Osteocyte (in vitro differentiated cells): ENCODE data around the gene BPIFB3. TPM values are rescaled to one million over a fixed set of nuclear protein-coding genes. Genes with fewer than 3 reads are reported as not detected.

Source experiments
- DNase-seq: peaks from one replicate; pipeline ENCODE4 v3.0.0; 2021; ENCODE audit warnings: mixed read lengths; ENCODE audit not compliant: unreplicated experiment; ENCODE audit errors: extremely low spot score
- H3K27ac Mint-ChIP-seq: one replicate; pipeline ENCODE4 v1.8.0; 2021; ENCODE audit warnings: mild to moderate bottlenecking, mixed read lengths; ENCODE audit not compliant: unreplicated experiment
- H3K27me3 Mint-ChIP-seq: one replicate; pipeline ENCODE4 v1.8.0; 2021; ENCODE audit warnings: mixed read lengths; ENCODE audit not compliant: unreplicated experiment
- H3K36me3 Mint-ChIP-seq: one replicate; pipeline ENCODE4 v1.8.0; 2021; ENCODE audit warnings: mixed read lengths; ENCODE audit not compliant: unreplicated experiment
- H3K4me1 Mint-ChIP-seq: one replicate; pipeline ENCODE4 v1.8.0; 2021; ENCODE audit warnings: mixed read lengths; ENCODE audit not compliant: unreplicated experiment
- H3K4me3 Mint-ChIP-seq: one replicate; pipeline ENCODE4 v1.8.0; 2021; ENCODE audit warnings: mild to moderate bottlenecking, moderate library complexity, mixed read lengths; ENCODE audit not compliant: unreplicated experiment
- H3K9me3 Mint-ChIP-seq: one replicate; pipeline ENCODE4 v1.8.0; 2021; ENCODE audit warnings: mixed read lengths; ENCODE audit not compliant: unreplicated experiment
- total RNA-seq: library from RNA; stranded (reverse); gene quantifications from 2 replicates; pipeline ENCODE4 v1.2.1, GENCODE V29; 2021
- TF ChIP-seq, protein P1 (sequence below): fragments of 200-600 bp; sonication (generic); IDR thresholded peaks from 2 replicates; pipeline ENCODE4 v1.5.0; 2021; ENCODE audit warnings: antibody characterized with exemption, mild to moderate bottlenecking, moderate library complexity

BPIFB3 gene
- total RNA-seq, 1 donor from 2014 or later, result not detected

DNA sequence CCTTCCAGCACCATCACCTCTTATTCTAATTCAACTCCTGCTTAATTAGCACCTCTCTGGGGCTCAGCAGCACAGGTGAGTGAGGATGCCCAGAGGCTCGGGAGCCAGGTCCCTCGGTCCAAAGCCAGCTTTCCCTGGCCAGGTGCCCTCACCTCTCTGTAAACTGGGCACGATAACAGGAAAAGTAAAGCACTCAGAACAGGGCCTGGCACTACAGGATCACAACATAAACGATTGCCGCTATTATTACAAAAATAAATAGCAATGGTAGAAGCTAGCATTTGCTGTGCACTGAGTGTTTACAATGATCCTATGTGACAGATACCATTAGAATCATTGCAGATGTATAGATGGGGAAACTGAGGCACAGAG is 43.6 kb upstream of the BPIFB3 start:
- Mint-ChIP-seq H3K27me3 (peaks cover 2% of the 10 kb centered on the region), H3K9me3 (peaks cover 4% of the 10 kb centered on the region), H3K36me3 (no peaks in the 10 kb centered on the region), H3K27ac (no peak overlapping the region), H3K4me1 (no peaks in the 10 kb centered on the region), H3K4me3 (no peak overlapping the region)
- TF ChIP-seq, protein P1, sequence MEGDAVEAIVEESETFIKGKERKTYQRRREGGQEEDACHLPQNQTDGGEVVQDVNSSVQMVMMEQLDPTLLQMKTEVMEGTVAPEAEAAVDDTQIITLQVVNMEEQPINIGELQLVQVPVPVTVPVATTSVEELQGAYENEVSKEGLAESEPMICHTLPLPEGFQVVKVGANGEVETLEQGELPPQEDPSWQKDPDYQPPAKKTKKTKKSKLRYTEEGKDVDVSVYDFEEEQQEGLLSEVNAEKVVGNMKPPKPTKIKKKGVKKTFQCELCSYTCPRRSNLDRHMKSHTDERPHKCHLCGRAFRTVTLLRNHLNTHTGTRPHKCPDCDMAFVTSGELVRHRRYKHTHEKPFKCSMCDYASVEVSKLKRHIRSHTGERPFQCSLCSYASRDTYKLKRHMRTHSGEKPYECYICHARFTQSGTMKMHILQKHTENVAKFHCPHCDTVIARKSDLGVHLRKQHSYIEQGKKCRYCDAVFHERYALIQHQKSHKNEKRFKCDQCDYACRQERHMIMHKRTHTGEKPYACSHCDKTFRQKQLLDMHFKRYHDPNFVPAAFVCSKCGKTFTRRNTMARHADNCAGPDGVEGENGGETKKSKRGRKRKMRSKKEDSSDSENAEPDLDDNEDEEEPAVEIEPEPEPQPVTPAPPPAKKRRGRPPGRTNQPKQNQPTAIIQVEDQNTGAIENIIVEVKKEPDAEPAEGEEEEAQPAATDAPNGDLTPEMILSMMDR, result no peak
- no peak for DNase-seq

DNA sequence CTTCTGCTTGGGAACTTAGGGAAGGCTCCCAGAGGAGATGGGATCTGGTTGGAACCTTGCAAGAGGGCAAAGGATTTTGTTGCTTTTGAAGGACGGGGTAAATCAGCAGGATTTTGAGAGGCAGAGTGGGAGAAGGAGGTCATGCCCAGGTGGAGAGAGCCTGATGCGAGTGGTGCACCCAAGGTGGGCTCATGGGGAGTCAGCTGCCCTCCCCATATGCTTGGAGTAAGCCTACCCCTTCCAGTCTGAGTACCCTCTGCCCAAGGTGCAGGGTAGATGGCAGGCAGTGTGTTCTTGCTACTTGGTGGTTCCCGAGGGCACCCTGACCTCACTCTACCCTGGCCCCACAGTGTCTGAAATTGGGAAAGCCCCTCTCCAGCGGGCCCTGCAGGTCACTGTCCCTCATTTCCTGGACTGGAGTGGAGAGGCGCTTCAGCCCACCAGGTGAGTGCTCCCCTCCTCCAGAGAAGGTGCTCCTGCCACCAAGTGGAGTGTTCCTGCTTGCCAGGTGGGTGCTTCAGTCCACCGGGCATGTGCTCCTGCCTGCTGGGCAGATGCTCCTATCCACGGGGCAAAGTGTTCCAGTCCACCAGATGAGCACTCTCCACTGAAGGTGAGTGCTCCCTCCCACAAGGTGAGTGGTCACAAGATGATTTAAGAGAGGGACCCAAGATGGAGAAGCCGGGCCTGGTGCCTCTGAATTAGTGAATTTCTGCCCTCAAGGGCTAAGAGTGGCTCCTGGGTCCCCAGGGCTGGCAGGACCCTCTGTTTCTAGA is 42.8 kb upstream of the BPIFB3 start:
- no peak for DNase-seq
- H3K27ac Mint-ChIP-seq, result no peak overlapping the region
- H3K4me3 Mint-ChIP-seq, result no peak overlapping the region
- no peaks in the 10 kb centered on the region for H3K36me3 Mint-ChIP-seq
- H3K27me3 Mint-ChIP-seq, result peaks cover 2% of the 10 kb centered on the region
- TF ChIP-seq, protein P1, result no peak
- H3K4me1 Mint-ChIP-seq, result no peaks in the 10 kb centered on the region
- H3K9me3 Mint-ChIP-seq, result no peaks in the 10 kb centered on the region

DNA sequence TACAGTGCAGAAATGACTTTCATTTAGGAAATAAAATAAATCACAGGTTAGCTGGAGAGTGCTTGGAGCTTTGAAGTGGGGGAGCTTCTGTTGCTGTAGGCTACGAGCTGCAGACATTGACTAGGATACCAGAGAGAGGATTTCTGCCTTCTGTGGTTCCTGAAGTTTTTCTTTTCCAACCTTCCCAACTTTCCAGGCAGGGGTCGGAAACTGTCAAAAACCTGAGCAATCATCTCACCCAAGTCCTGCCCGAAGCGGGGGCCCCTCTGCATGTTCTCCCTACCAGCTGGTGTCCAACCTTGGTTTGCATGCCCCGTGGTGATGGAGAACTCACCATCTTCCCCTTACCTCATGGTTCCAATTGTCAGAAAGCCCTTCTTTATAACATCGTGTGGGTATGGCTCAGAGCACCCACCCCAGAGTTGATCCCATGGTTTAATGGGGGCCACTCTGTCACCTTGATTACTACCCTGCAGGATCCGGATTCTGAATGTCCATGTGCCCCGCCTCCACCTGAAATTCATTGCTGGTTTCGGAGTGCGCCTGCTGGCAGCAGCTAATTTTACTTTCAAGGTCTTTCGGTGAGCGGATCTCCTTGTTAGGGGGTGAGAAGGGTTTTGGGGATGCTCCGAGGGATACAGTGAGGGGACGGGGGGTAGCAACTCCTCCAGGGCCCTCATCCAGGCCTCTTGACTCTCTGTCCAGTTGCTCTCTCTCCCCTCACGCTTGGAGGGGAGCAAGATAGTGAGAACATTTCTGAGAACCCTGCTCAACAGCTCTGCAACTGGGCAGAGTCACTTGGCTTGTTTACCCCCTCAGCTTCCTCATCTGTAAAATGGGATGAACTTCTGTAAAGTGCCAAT is 41.1 kb upstream of the BPIFB3 start:
- H3K36me3 Mint-ChIP-seq, result no peaks in the 10 kb centered on the region
- H3K27me3 Mint-ChIP-seq, result peaks cover 6% of the 10 kb centered on the region
- no peaks in the 10 kb centered on the region for H3K9me3 Mint-ChIP-seq
- H3K4me3 Mint-ChIP-seq, result no peak overlapping the region
- TF ChIP-seq, protein P1, result no peak
- no peak overlapping the region for H3K27ac Mint-ChIP-seq
- no peak for DNase-seq
- H3K4me1 Mint-ChIP-seq, result no peaks in the 10 kb centered on the region

DNA sequence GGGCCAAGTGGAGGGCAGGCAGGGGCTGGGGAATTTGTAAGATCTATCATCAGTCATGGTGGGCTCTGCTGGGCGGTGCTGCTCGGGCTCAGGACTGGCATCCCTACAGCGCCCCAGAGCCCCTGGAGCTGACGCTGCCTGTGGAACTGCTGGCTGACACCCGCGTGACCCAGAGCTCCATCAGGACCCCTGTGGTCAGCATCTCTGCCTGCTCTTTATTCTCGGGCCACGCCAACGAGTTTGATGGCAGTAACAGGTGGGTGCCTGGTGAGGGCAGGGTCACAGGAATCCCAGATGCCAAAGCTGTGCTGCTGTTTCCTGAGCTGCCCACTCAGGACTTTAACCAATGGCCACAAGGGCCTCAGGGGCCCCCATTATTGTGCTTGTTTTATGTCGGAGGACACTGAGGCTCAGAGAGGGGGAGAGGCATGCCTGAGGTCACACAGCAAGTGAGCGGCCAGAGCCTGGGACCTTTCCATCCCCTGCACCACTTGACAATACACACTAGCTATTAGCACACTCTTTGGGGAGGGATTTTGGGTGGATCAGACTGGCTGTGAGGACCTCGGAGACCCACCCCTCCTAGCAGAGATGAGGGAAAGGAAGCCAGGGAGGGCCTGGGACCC is 39.9 kb upstream of the BPIFB3 start:
- H3K36me3 Mint-ChIP-seq, result no peaks in the 10 kb centered on the region
- H3K9me3 Mint-ChIP-seq, result no peaks in the 10 kb centered on the region
- TF ChIP-seq, protein P1, result no peak
- H3K4me3 Mint-ChIP-seq, result no peak overlapping the region
- DNase-seq, result no peak
- H3K27ac Mint-ChIP-seq, result no peak overlapping the region
- peaks cover 6% of the 10 kb centered on the region for H3K27me3 Mint-ChIP-seq
- no peaks in the 10 kb centered on the region for H3K4me1 Mint-ChIP-seq
